ENCODE measurements around the gene CCT3. TPM values are rescaled to one million over a fixed set of nuclear protein-coding genes. Genes with fewer than 3 reads are reported as not detected.

The CCT3 gene
- total RNA-seq, 2 experiments from 2014 or later: 332 to 349 TPM

GRCh38 chr1:156263288-156263655, 74.8 kb downstream of the CCT3 start:
- H3K4me1 Mint-ChIP-seq (ENCODE audit: low read depth): peaks cover 12% of the 10 kb centered on the region
- no peak for DNase-seq
- H3K4me3 Mint-ChIP-seq: no peak overlapping the region
- peaks cover 63% of the 10 kb centered on the region for H3K36me3 Mint-ChIP-seq (ENCODE audit: low read depth)
- H3K9me3 Mint-ChIP-seq: no peaks in the 10 kb centered on the region
- no peak overlapping the region for H3K27ac Mint-ChIP-seq
- CTCF ChIA-PET: interaction anchor here (0.6 kb wide), 1 partner anchor 96 kb away, joined by 3 read pairs; no protein-coding TSS in a partner anchor
- intact Hi-C loops (cut with micrococcal nuclease): loop anchor here (5.0 kb wide), 1 partner anchor 54 kb away; no protein-coding TSS in a partner anchor
- H3K27me3 Mint-ChIP-seq (ENCODE audit: low read depth): no peaks in the 10 kb centered on the region

- Mint-ChIP-seq H3K27me3 (ENCODE audit: low read depth) (no peaks in the 10 kb centered on the region), H3K36me3 (ENCODE audit: low read depth) (peaks cover 63% of the 10 kb centered on the region), H3K4me3 (no peak overlapping the region), H3K27ac (peak overlapping the region; percentile 20), H3K4me1 (ENCODE audit: low read depth) (peaks cover 12% of the 10 kb centered on the region), H3K9me3 (no peaks in the 10 kb centered on the region)
- CTCF ChIA-PET: interaction anchor here (0.6 kb wide), 1 partner anchor 57 kb away, joined by 3 read pairs; no protein-coding TSS in a partner anchor
- DNase-seq: no peak
- intact Hi-C loops (cut with micrococcal nuclease): loop anchor here (5.0 kb wide), 1 partner anchor 55 kb away; no protein-coding TSS in a partner anchor
These were observed 75.4 kb downstream of the CCT3 start for GRCh38 chr1:156262461-156263287.

- Mint-ChIP-seq H3K9me3 (no peaks in the 10 kb centered on the region), H3K36me3 (ENCODE audit: low read depth) (peaks cover 54% of the 10 kb centered on the region), H3K4me3 (no peak overlapping the region), H3K27me3 (ENCODE audit: low read depth) (no peaks in the 10 kb centered on the region), H3K27ac (peak overlapping the region; percentile 6), H3K4me1 (ENCODE audit: low read depth) (peaks cover 12% of the 10 kb centered on the region)
- DNase-seq: no peak
- intact Hi-C loops (cut with micrococcal nuclease): loop anchor here (5.0 kb wide), 1 partner anchor 56 kb away; no protein-coding TSS in a partner anchor
- CTCF ChIA-PET: interaction anchor here (0.6 kb wide), 1 partner anchor 58 kb away, joined by 3 read pairs; no protein-coding TSS in a partner anchor
These were observed 77.2 kb downstream of the CCT3 start for GRCh38 chr1:156260896-156261295.

GRCh38 chr1:156259805-156260204, 78.3 kb downstream of the CCT3 start:
- CTCF ChIA-PET: interaction anchor here (0.6 to 1.5 kb wide), 5 partner anchors 9 to 210 kb away, joined by 3 read pairs; partner anchors contain the start of gene PAQR6
- no peak overlapping the region for H3K4me3 Mint-ChIP-seq
- no peak overlapping the region for H3K27ac Mint-ChIP-seq

More at GRCh38 chr1:156259805-156260204, 78.3 kb downstream of the CCT3 start:
- Mint-ChIP-seq H3K27me3 (ENCODE audit: low read depth) (no peaks in the 10 kb centered on the region), H3K36me3 (ENCODE audit: low read depth) (peaks cover 46% of the 10 kb centered on the region), H3K4me1 (ENCODE audit: low read depth) (peaks cover 12% of the 10 kb centered on the region), H3K9me3 (no peaks in the 10 kb centered on the region)
- peak; percentile 45 for DNase-seq
- intact Hi-C loops (cut with micrococcal nuclease): loop anchor here (5.0 kb wide), 1 partner anchor 57 kb away; no protein-coding TSS in a partner anchor

Other genes starting within 250 kb of the CCT3 start
- gene LMNA, start 223.6 kb downstream of the CCT3 start, total RNA-seq: 10 to 100 TPM; 62.1 to 62.6 TPM
- gene SEMA4A, start 184.7 kb downstream of the CCT3 start, total RNA-seq: 10 to 100 TPM; 17.4 to 17.5 TPM
- 10 to 100 TPM; 69.1 to 73.5 TPM for gene SLC25A44, start 144.2 kb downstream of the CCT3 start, total RNA-seq
- gene PMF1, start 125.3 kb downstream of the CCT3 start, total RNA-seq: 100 to 1,000 TPM; 135 TPM
- 1 to 10 TPM; 3.4 to 4.0 TPM for gene BGLAP, start 96.1 kb downstream of the CCT3 start, total RNA-seq
- 1 to 10 TPM; 3.7 to 4.2 TPM for gene PAQR6, start 90.2 kb downstream of the CCT3 start, total RNA-seq
- 10 to 100 TPM; 77.1 to 83.4 TPM for gene SMG5, start 55.5 kb downstream of the CCT3 start, total RNA-seq
- 1 to 10 TPM; 9.1 to 9.5 TPM for gene TMEM79, start 54.0 kb downstream of the CCT3 start, total RNA-seq
- gene GLMP, start 42.6 kb downstream of the CCT3 start, total RNA-seq: 10 to 100 TPM in 1 of 2 experiments, 1 to 10 TPM in 1; 10.0 to 10.1 TPM
- not detected for gene VHLL, start 39.0 kb downstream of the CCT3 start, total RNA-seq
- gene TSACC, start 234 bp upstream of the CCT3 start, total RNA-seq: under 1 TPM in 1 of 2 experiments, not detected in 1; 0.57 TPM
- gene RHBG, start 30.9 kb upstream of the CCT3 start, total RNA-seq: not detected
- 10 to 100 TPM; 28.8 to 32.8 TPM for gene MEF2D, start 162.5 kb upstream of the CCT3 start, total RNA-seq
- gene IQGAP3, start 234.3 kb upstream of the CCT3 start, total RNA-seq: 10 to 100 TPM in 1 of 2 experiments, 1 to 10 TPM in 1; 9.4 to 10.6 TPM
- 1 to 10 TPM; 3.1 to 3.9 TPM for gene TTC24, start 241.4 kb upstream of the CCT3 start, total RNA-seq